Immature natural killer cell (primary cell): ENCODE results near the gene CD180. TPM values are rescaled to one million over a fixed set of nuclear protein-coding genes. Genes with fewer than 3 reads are reported as not detected.
"Not testable (repeated sequence)": the region's sequence is repeated elsewhere in the genome, so short reads cannot be mapped to it uniquely, and the experiment has no call there.

Experiments used
- DNase-seq, 3 donors: peaks; one replicate each; pipeline ENCODE4 v3.0.0; 2022; ENCODE audit warnings: mixed read lengths in 1 of 3
- H3K27ac Mint-ChIP-seq, 6 donors: one replicate each; pipeline ENCODE4 v1.8.0; 2020; ENCODE audit warnings: mixed read lengths in 6 of 6, mild to moderate bottlenecking in 5 of 6, inconsistent platforms in 4 of 6, moderate library complexity in 3 of 6
- H3K27me3 Mint-ChIP-seq, 3 donors: one replicate each; pipeline ENCODE4 v1.8.0; 2020 to 2021; ENCODE audit warnings: low read depth in 3 of 3, mild to moderate bottlenecking in 3 of 3, mixed read lengths in 3 of 3, moderate library complexity in 3 of 3, inconsistent platforms in 1 of 3
- H3K36me3 Mint-ChIP-seq, 3 donors: one replicate each; pipeline ENCODE4 v1.8.0; 2020; ENCODE audit warnings: mixed read lengths in 3 of 3, inconsistent platforms in 2 of 3, mild to moderate bottlenecking in 2 of 3
- H3K4me1 Mint-ChIP-seq, 2 donors: one replicate each; pipeline ENCODE4 v1.8.0; 2020; ENCODE audit warnings: inconsistent platforms in 2 of 2, mild to moderate bottlenecking in 2 of 2, mixed read lengths in 2 of 2, moderate library complexity in 1 of 2
- H3K4me3 Mint-ChIP-seq, 5 donors: one replicate each; pipeline ENCODE4 v1.8.0; 2020; ENCODE audit warnings: mild to moderate bottlenecking in 5 of 5, mixed read lengths in 5 of 5, inconsistent platforms in 3 of 5, moderate library complexity in 3 of 5
- H3K9me3 Mint-ChIP-seq, 6 donors: one replicate each; pipeline ENCODE4 v1.8.0; 2020; ENCODE audit warnings: mild to moderate bottlenecking in 6 of 6, mixed read lengths in 6 of 6, inconsistent platforms in 4 of 6, moderate library complexity in 3 of 6
- polyA plus RNA-seq, 3 donors: library from polyadenylated mRNA; unstranded; fragments of 300-500 nt; fragmentation: Illumina TruSeq; gene quantifications; one replicate each; pipeline ENCODE4 v1.2.3, GENCODE V29; 2021

Gene CD180
- polyA plus RNA-seq, 3 donors from 2014 or later: 0.52 to 1.7 (median 0.63) TPM

DNA sequence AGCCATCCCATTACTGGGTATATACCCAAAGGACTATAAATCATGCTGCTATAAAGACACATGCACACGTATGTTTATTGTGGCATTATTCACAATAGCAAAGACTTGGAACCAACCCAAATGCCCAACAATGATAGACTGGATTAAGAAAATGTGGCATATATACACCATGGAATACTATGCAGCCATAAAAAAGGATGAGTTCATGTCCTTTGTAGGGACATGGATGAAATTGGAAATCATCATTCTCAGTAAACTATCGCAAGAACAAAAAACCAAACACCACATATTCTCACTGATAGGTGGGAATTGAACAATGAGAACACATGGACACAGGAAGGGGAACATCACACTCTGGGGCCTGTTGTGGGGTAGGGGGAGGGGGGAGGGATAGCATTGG is 23.2 kb downstream of the CD180 start:
- not testable (repeated sequence) for H3K4me3 Mint-ChIP-seq, DNase-seq, H3K27ac Mint-ChIP-seq, H3K27me3 Mint-ChIP-seq, H3K4me1 Mint-ChIP-seq
- Mint-ChIP-seq H3K9me3 (peaks cover 7 to 24% (median 16%) of the 10 kb centered on the region in 6 donors), H3K36me3 (peaks cover 12 to 14% (median 14%) of the 10 kb centered on the region in 3 donors)

DNA sequence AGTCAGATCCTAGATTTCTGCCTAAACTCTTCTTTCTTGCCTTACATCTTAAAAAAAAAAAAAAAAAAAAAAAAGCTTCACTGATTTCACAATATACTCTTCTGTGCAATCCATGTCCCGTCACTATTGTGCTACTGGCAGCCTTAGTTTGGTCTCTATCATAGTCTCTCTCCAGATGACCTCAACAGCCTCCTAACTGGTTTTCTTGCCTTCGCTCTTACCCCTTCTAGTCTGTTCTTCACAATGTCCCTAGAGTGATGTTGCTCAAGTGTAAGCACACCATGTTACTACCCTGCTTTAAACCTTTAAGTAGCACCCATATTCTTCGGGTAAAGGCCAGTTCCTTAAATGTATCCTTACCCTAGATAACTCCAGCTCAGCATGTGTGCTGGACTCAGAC is 25.8 kb downstream of the CD180 start:
- no peak overlapping the region for H3K27ac Mint-ChIP-seq
- peaks cover 20 to 29% of the 10 kb centered on the region in 2 donors for H3K4me1 Mint-ChIP-seq
- no peak overlapping the region for H3K4me3 Mint-ChIP-seq
- no peak for DNase-seq
- H3K9me3 Mint-ChIP-seq: peaks cover 0 to 3% (median under 1%) of the 10 kb centered on the region in 6 donors
- peaks cover 0 to 4% (median 3%) of the 10 kb centered on the region in 3 donors for H3K27me3 Mint-ChIP-seq
- no peaks in the 10 kb centered on the region for H3K36me3 Mint-ChIP-seq

DNA sequence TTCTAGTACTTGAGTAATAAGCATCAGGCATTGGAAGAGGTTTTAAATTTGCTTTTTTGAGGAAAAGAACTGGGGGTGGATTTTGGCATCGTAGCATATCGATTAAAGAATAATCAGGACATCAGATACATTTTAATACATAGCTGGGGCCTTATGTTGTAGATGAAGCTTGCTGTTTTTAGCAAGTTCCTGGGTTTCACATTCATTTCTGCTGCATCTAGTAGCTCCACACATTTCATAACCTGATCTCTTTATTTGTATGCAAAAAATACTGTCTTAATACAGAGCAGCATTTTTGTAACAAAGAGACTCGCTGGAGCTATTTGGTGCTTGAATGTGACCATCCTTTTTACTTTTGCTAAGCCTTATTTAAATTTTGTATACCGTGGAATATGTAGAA is 28.5 kb downstream of the CD180 start:
- no peak for DNase-seq
- H3K4me1 Mint-ChIP-seq: peaks cover 34 to 46% of the 10 kb centered on the region in 2 donors

DNA sequence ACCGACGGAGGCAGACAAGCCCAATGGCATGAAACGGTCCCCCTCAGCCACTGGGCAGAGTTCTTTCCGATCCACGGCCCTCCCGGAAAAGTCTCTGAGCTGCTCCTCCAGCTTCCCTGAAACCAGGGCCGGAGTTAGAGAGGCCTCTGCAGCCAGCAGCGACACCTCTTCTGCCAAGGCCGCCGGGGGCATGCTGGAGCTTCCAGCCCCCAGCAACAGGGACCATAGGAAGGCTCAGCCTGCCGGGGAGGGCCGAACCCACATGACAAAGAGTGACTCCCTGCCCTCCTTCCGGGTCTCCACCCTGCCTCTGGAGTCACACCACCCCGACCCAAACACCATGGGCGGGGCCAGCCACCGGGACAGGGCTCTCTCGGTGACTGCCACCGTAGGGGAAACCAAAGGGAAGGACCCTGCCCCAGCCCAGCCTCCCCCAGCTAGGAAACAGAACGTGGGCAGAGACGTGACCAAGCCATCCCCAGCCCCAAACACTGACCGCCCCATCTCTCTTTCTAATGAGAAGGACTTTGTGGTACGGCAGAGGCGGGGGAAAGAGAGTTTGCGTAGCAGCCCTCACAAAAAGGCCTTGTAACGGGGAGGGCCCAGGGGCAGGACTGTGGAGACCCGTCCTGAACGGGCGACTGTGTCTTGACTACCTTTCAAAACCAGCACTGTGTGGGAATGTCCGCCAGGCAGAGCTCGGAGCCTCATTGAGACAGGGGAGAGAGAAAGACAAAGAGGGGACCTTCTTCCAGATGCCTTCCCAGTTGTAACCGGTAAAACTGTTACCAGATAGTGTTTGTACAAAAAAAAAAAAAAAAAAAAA is 29.9 kb downstream of the CD180 start:
- peaks cover 36 to 60% of the 10 kb centered on the region in 2 donors for H3K4me1 Mint-ChIP-seq
- DNase-seq: peak; percentile 58 to 70 (median 64)
- peak overlapping the region; percentile 94 to 100 (median 96) for H3K27ac Mint-ChIP-seq
- H3K9me3 Mint-ChIP-seq: no peaks in the 10 kb centered on the region
- peak overlapping the region; percentile 90 to 93 (median 91) for H3K4me3 Mint-ChIP-seq
- H3K27me3 Mint-ChIP-seq: peaks cover 0 to 5% (median 4%) of the 10 kb centered on the region in 3 donors
- H3K36me3 Mint-ChIP-seq: peaks cover 0 to 10% (median 9%) of the 10 kb centered on the region in 3 donors

More for the DNA sequence above, 28.5 kb downstream of the CD180 start:
- Mint-ChIP-seq H3K36me3 (peaks cover 0 to under 1% (median under 1%) of the 10 kb centered on the region in 3 donors), H3K27ac (peak overlapping the region; percentile 9 to 100 (median 96)), H3K4me3 (peak overlapping the region in 4 of 5 donors; percentile 2 to 91 (median 32)), H3K27me3 (peaks cover 0 to 5% (median 4%) of the 10 kb centered on the region in 3 donors), H3K9me3 (no peaks in the 10 kb centered on the region)

DNA sequence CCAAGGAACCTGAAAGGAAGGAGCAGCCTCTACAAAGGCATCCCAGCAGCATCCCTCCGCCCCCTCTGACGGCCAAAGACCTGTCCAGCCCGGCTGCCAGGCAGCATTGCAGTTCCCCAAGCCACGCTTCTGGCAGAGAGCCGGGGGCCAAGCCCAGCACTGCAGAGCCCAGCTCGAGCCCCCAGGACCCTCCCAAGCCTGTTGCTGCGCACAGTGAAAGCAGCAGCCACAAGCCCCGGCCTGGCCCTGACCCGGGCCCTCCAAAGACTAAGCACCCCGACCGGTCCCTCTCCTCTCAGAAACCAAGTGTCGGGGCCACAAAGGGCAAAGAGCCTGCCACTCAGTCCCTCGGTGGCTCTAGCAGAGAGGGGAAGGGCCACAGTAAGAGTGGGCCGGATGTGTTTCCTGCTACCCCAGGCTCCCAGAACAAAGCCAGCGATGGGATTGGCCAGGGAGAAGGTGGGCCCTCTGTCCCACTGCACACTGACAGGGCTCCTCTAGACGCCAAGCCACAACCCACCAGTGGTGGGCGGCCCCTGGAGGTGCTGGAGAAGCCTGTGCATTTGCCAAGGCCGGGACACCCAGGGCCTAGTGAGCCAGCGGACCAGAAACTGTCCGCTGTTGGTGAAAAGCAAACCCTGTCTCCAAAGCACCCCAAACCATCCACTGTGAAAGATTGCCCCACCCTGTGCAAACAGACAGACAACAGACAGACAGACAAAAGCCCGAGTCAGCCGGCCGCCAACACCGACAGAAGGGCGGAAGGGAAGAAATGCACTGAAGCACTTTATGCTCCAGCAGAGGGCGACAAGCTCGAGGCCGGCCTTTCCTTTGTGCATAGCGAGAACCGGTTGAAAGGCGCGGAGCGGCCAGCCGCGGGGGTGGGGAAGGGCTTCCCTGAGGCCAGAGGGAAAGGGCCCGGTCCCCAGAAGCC is 30.8 kb downstream of the CD180 start:
- peak; percentile 80 to 86 (median 81) for DNase-seq
- peak overlapping the region; percentile 90 to 93 (median 91) for H3K4me3 Mint-ChIP-seq
- no peaks in the 10 kb centered on the region for H3K9me3 Mint-ChIP-seq
- peaks cover 39 to 68% of the 10 kb centered on the region in 2 donors for H3K4me1 Mint-ChIP-seq
- H3K36me3 Mint-ChIP-seq: peaks cover 0 to 10% (median 9%) of the 10 kb centered on the region in 3 donors
- peaks cover 0 to 5% (median 4%) of the 10 kb centered on the region in 3 donors for H3K27me3 Mint-ChIP-seq
- peak overlapping the region; percentile 94 to 100 (median 98) for H3K27ac Mint-ChIP-seq

DNA sequence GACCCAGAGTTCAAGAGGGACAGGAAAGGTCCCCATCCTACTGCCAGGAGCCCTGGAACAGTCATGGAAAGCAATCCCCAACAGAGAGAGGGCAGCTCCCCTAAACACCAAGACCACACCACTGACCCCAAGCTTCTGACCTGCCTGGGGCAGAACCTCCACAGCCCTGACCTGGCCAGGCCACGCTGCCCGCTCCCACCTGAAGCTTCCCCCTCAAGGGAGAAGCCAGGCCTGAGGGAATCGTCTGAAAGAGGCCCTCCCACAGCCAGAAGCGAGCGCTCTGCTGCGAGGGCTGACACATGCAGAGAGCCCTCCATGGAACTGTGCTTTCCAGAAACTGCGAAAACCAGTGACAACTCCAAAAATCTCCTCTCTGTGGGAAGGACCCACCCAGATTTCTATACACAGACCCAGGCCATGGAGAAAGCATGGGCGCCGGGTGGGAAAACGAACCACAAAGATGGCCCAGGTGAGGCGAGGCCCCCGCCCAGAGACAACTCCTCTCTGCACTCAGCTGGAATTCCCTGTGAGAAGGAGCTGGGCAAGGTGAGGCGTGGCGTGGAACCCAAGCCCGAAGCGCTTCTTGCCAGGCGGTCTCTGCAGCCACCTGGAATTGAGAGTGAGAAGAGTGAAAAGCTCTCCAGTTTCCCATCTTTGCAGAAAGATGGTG is 31.6 kb downstream of the CD180 start:
- Mint-ChIP-seq H3K36me3 (peaks cover 0 to 10% (median 9%) of the 10 kb centered on the region in 3 donors), H3K4me1 (peaks cover 40 to 75% of the 10 kb centered on the region in 2 donors), H3K4me3 (peak overlapping the region; percentile 90 to 93 (median 91)), H3K27me3 (peaks cover 0 to 5% (median 4%) of the 10 kb centered on the region in 3 donors), H3K9me3 (no peaks in the 10 kb centered on the region), H3K27ac (peak overlapping the region; percentile 94 to 100 (median 98))
- DNase-seq: no peak

DNA sequence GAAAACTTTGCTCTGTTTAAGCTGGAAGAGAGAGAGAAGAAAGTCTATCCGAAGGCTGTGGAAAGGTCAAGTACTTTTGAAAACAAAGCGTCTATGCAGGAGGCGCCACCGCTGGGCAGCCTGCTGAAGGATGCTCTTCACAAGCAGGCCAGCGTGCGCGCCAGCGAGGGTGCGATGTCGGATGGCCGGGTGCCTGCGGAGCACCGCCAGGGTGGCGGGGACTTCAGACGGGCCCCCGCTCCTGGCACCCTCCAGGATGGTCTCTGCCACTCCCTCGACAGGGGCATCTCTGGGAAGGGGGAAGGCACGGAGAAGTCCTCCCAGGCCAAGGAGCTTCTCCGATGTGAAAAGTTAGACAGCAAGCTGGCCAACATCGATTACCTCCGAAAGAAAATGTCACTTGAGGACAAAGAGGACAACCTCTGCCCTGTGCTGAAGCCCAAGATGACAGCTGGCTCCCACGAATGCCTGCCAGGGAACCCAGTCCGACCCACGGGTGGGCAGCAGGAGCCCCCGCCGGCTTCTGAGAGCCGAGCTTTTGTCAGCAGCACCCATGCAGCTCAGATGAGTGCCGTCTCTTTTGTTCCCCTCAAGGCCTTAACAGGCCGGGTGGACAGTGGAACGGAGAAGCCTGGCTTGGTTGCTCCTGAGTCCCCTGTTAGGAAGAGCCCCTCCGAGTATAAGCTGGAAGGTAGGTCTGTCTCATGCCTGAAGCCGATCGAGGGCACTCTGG is 32.6 kb downstream of the CD180 start:
- peaks cover 0 to 5% (median 4%) of the 10 kb centered on the region in 3 donors for H3K27me3 Mint-ChIP-seq

DNA sequence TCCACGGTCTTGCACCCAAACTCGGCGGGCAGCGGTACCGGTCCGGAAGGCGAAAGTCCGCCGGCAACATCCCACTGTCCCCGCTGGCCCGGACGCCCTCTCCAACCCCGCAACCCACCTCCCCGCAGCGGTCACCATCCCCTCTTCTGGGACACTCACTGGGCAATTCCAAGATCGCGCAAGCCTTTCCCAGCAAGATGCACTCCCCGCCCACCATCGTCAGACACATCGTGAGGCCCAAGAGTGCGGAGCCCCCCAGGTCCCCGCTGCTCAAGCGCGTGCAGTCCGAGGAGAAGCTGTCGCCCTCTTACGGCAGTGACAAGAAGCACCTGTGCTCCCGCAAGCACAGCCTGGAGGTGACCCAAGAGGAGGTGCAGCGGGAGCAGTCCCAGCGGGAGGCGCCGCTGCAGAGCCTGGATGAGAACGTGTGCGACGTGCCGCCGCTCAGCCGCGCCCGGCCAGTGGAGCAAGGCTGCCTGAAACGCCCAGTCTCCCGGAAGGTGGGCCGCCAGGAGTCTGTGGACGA is 33.3 kb downstream of the CD180 start:
- Mint-ChIP-seq H3K27ac (peak overlapping the region in 2 of 6 donors; percentile 11 to 75), H3K4me3 (peak overlapping the region in 2 of 5 donors; percentile 19 to 39), H3K4me1 (peaks cover 40 to 80% of the 10 kb centered on the region in 2 donors), H3K36me3 (peaks cover 0 to 10% (median 9%) of the 10 kb centered on the region in 3 donors), H3K9me3 (no peaks in the 10 kb centered on the region), H3K27me3 (peaks cover 0 to 5% (median 4%) of the 10 kb centered on the region in 3 donors)
- DNase-seq: no peak

More for the DNA sequence above, 32.6 kb downstream of the CD180 start:
- no peak for DNase-seq
- Mint-ChIP-seq H3K9me3 (no peaks in the 10 kb centered on the region), H3K4me1 (peaks cover 40 to 84% of the 10 kb centered on the region in 2 donors), H3K4me3 (peak overlapping the region; percentile 21 to 91 (median 54)), H3K27ac (peak overlapping the region; percentile 53 to 98 (median 88)), H3K36me3 (peaks cover 0 to 10% (median 9%) of the 10 kb centered on the region in 3 donors)

DNA sequence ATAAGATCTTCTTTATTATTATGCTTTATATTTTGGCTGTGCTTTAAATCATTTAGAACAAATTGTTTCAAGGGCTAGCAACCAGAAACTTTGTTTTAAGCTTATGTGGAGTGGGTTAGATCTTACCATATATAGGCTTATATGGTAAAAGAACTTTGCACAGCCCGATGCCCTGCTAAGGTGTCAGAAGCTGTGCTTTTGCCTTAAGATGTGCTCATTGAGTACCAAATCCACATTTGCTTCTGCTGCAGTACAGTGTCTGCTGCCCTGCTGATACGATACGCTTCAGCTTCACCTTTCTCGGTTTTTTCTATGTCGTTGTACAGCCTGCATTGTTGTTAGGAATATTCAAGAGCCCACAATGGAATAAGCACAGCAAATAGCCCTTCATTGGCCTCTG is 34.8 kb downstream of the CD180 start:
- Mint-ChIP-seq H3K27ac (peak overlapping the region; percentile 38 to 93 (median 75)), H3K27me3 (peaks cover 0 to 5% (median 4%) of the 10 kb centered on the region in 3 donors), H3K4me3 (peak overlapping the region in 1 of 5 donors; percentile 74), H3K36me3 (peaks cover 0 to 10% (median 9%) of the 10 kb centered on the region in 3 donors), H3K9me3 (no peaks in the 10 kb centered on the region), H3K4me1 (peaks cover 27 to 72% of the 10 kb centered on the region in 2 donors)
- DNase-seq: no peak

DNA sequence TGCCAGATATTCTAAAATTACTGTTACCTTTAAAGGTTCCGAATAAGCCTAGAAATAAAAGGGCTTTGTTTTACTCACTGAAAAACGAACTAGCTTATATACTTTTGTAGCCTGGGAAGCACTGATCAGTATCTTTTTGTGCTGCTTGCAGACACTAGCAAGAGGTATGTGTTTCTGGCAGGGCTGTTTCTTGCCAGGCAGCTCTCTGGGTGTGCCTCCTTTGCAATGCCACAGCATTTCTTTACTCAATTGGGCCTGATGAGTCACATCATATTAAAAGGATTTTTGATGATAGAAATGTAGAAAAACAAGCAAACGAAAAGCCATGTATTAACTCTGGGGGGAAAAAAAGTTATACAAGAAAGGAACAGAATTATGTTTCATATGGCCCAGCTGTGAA is 35.6 kb downstream of the CD180 start:
- Mint-ChIP-seq H3K36me3 (peaks cover 0 to 10% (median 9%) of the 10 kb centered on the region in 3 donors), H3K27me3 (peaks cover 0 to 4% (median 3%) of the 10 kb centered on the region in 3 donors), H3K4me3 (peak overlapping the region in 1 of 5 donors; percentile 74), H3K9me3 (no peaks in the 10 kb centered on the region), H3K27ac (peak overlapping the region in 5 of 6 donors; percentile 21 to 93 (median 73)), H3K4me1 (peaks cover 23 to 64% of the 10 kb centered on the region in 2 donors)
- no peak for DNase-seq

DNA sequence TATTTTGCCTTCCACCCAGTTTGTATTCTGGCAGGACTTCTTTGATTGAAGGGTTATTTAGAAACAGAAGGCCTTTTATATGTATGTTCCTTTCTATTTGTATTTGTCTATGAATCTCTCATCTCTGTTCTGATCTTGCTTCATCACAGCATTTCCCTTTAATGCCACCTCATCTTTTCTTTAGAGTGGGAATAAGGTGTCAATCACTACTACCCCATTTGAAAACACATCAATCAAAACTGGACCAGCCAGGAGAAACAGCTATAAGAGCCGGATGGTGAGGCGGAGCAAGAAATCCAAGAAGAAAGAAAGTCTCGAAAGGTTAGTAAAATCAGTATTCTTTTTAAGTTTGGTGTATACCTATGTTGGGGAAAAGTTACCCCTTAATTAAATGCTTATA is 36.3 kb downstream of the CD180 start:
- H3K4me1 Mint-ChIP-seq: peaks cover 15 to 57% of the 10 kb centered on the region in 2 donors
- H3K36me3 Mint-ChIP-seq: peaks cover 0 to 10% (median 9%) of the 10 kb centered on the region in 3 donors
- H3K4me3 Mint-ChIP-seq: peak overlapping the region in 1 of 5 donors; percentile 63

DNA sequence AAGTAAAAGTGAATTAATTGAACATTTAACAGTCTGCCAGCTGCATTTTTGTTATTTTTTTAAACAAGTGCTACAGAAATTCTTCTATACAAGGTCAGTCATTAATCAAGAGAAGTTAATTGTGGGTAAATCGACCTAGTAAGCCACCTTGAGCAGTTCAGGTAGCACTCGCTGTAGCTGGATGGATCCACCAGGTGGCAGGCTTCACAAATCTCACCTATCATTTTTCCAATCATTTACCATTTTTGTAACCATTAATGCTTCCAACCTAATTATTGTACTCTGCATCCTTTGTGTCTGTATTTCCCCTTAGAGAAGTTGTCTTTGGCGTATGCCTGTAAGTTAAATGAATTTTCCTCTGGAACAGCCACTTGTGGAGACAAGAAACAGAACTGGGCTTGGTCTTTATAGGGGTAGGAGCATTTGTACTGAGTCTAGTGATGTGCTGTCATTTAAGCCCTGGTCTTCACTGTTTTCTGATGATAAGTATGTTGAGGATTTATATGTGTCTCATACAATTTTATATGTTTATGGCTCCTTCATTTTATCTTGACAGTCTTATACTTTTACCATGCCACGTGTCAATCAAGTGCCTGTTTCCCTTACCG is 39.5 kb downstream of the CD180 start:
- H3K27ac Mint-ChIP-seq: peak overlapping the region in 2 of 6 donors; percentile 11 to 78
- peak; percentile 43 to 54 (median 49) for DNase-seq
- no peak overlapping the region for H3K4me3 Mint-ChIP-seq
- H3K4me1 Mint-ChIP-seq: peaks cover 5 to 35% of the 10 kb centered on the region in 2 donors
- H3K36me3 Mint-ChIP-seq: peaks cover 0 to 9% (median 4%) of the 10 kb centered on the region in 3 donors
- H3K9me3 Mint-ChIP-seq: no peaks in the 10 kb centered on the region
- no peaks in the 10 kb centered on the region for H3K27me3 Mint-ChIP-seq

More for the DNA sequence above, 36.3 kb downstream of the CD180 start:
- Mint-ChIP-seq H3K27me3 (no peaks in the 10 kb centered on the region), H3K9me3 (no peaks in the 10 kb centered on the region), H3K27ac (peak overlapping the region in 4 of 6 donors; percentile 1 to 93 (median 81))
- no peak for DNase-seq
